Sigmoid colon (tissue), 7 donors: ENCODE results near the gene ROBO4. TPM values are rescaled to one million over a fixed set of nuclear protein-coding genes. Genes with fewer than 3 reads are reported as not detected.

ENCODE experiments used
- DNase-seq: peaks from one replicate; pipeline ENCODE4 v3.0.0-alpha.2; 2019
- H3K27ac ChIP-seq, 4 donors: fragments of 200-600 bp; sonication (generic); one replicate each; pipeline ENCODE4 v1.5.1; 2016 to 2019; ENCODE audit warnings: mild to moderate bottlenecking in 1 of 4
- H3K27me3 ChIP-seq, 3 donors: fragments of 200-600 bp; sonication (generic); one replicate each; pipeline ENCODE4 v1.5.1; 2019; ENCODE audit warnings: mild to moderate bottlenecking in 1 of 3
- H3K36me3 ChIP-seq, 4 donors: fragments of 200-600 bp; sonication (generic); one replicate each; pipeline ENCODE4 v1.5.1; 2016 to 2019
- H3K4me1 ChIP-seq, 4 donors: fragments of 200-600 bp; sonication (generic); one replicate each; pipeline ENCODE4 v1.5.1; 2017 to 2019
- H3K4me3 ChIP-seq, 4 donors: fragments of 200-600 bp; sonication (generic); one replicate each; pipeline ENCODE4 v1.5.1; 2017 to 2019; ENCODE audit warnings: mild to moderate bottlenecking in 2 of 4, moderate library complexity in 1 of 4
- H3K9me3 ChIP-seq, 4 donors: fragments of 200-600 bp in 3 of 4; sonication (generic) in 3 of 4; one replicate each; pipeline versions ENCODE4 v1.5.1 to v1.6.1; 2013 to 2019
- CTCF ChIP-seq, 4 experiments: fragments of 450-650 bp in 3 of 4; fragments of 200-600 bp in 1 of 4; IDR thresholded peaks; one replicate each; pipeline ENCODE4 v1.5.1; 2016 to 2019; ENCODE audit warnings: antibody characterized with exemption in 4 of 4, mild to moderate bottlenecking in 3 of 4, moderate library complexity in 2 of 4
- EP300 ChIP-seq, 4 donors: sonication (generic); formaldehyde crosslinking; IDR thresholded peaks; one replicate each; pipeline ENCODE4 v1.6.1; 2017; ENCODE audit warnings: antibody characterized with exemption in 4 of 4
- POLR2A ChIP-seq, 2 donors: fragments of 450-650 bp; IDR thresholded peaks; one replicate each; pipeline ENCODE4 v1.6.1; 2016; ENCODE audit warnings: antibody characterized with exemption in 2 of 2, mild to moderate bottlenecking in 2 of 2, moderate library complexity in 2 of 2
- POLR2AphosphoS5 ChIP-seq, 4 donors: sonication (generic); formaldehyde crosslinking; IDR thresholded peaks; one replicate each; pipeline ENCODE4 v1.6.1; 2017; ENCODE audit warnings: antibody characterized with exemption in 4 of 4
- WGBS, 2 donors: extraction: QIAGEN DNeasy Blood & Tissue Kit; methylation state at CpG; one replicate each; pipeline ENCODE4 v1.1.7; 2013; 5-methylcytosine and 5-hydroxymethylcytosine counted together
- intact Hi-C: fragments of 100-400 bp; cut with DNase I; formaldehyde crosslinking; loops from one replicate; pipeline ENCODE4 v1.15.1; 2023
- polyA plus RNA-seq, 3 donors: library from polyadenylated mRNA; stranded (reverse); fragments of 200-250 nt; gene quantifications; one replicate each; pipeline ENCODE4 v1.2.3, GENCODE V29; 2013
- total RNA-seq, 4 donors: library from RNA; depleted of rRNA; stranded (reverse); fragments of >200 nt; gene quantifications; one replicate each; pipeline ENCODE4 v1.1.0, GENCODE V29; 2016
- donor health status: healthy with polysubstance abuse.
- donor health status: Bipolar disorder and iron deficiency.
- donor health status: healthy.

ROBO4 gene
- total and polyA plus RNA-seq, 7 donors: 0.46 to 13.8 (median 8.1) TPM

DNA sequence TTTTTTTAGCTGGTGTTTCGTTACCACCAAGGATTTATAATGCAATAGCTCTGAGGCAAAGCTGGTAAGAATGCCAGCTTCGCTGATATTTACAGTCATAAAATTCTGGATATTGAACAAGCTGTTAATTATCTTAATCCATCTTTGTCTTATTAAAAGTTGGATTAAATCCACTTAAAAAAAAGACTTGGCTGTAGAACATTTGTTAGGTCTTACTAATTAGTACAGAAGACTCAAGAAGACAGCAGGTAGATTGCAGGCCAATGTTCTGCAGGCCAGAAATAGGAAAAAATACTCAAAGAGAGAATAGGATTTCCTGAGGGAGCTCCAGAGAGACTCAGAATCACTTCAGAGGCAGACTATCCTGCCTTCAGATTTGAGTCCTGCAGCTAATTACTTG is 7.5 kb downstream of the ROBO4 start:
- Histone ChIP-seq H3K36me3 (no peaks in the 10 kb centered on the region), H3K9me3 (no peaks in the 10 kb centered on the region), H3K27ac (no peak overlapping the region), H3K4me3 (no peak overlapping the region), H3K27me3 (peaks cover 0 to 39% (median 9%) of the 10 kb centered on the region in 3 donors), H3K4me1 (peaks cover 0 to 5% (median 2%) of the 10 kb centered on the region in 4 donors)
- intact Hi-C loops: no loop called here
- no peak for DNase-seq
- TF ChIP-seq POLR2AphosphoS5 (IDR thresholded peaks at IDR 0.05): no peak
- 85 to 90% methylated on average over 2 of the region's 2 CpGs for WGBS, 2 donors

- WGBS, 2 donors: 88 to 94% methylated on average over 2 of the region's 2 CpGs
- peaks cover 0 to 39% (median 9%) of the 10 kb centered on the region in 3 donors for H3K27me3 ChIP-seq
- intact Hi-C loops: no loop called here
- H3K4me1 ChIP-seq: peaks cover 0 to 5% (median 2%) of the 10 kb centered on the region in 4 donors
- DNase-seq: no peak
- H3K9me3 ChIP-seq: no peaks in the 10 kb centered on the region
- no peaks in the 10 kb centered on the region for H3K36me3 ChIP-seq
- H3K27ac ChIP-seq: peak overlapping the region in 1 of 4 donors; percentile 9
- H3K4me3 ChIP-seq: no peak overlapping the region
- TF ChIP-seq EP300 (IDR thresholded peaks at IDR 0.05) (no peak), POLR2A (IDR thresholded peaks at IDR 0.05) (no peak), POLR2AphosphoS5 (IDR thresholded peaks at IDR 0.05) (no peak), CTCF (IDR thresholded peaks at IDR 0.05) (no peak)
Measured at GRCh38 chr11:124889191-124890091, 8.2 kb downstream of the ROBO4 start.

- no peak overlapping the region for H3K27ac ChIP-seq
- intact Hi-C loops: no loop called here
Measured at GRCh38 chr11:124887667-124888013, 10.0 kb downstream of the ROBO4 start.

DNA sequence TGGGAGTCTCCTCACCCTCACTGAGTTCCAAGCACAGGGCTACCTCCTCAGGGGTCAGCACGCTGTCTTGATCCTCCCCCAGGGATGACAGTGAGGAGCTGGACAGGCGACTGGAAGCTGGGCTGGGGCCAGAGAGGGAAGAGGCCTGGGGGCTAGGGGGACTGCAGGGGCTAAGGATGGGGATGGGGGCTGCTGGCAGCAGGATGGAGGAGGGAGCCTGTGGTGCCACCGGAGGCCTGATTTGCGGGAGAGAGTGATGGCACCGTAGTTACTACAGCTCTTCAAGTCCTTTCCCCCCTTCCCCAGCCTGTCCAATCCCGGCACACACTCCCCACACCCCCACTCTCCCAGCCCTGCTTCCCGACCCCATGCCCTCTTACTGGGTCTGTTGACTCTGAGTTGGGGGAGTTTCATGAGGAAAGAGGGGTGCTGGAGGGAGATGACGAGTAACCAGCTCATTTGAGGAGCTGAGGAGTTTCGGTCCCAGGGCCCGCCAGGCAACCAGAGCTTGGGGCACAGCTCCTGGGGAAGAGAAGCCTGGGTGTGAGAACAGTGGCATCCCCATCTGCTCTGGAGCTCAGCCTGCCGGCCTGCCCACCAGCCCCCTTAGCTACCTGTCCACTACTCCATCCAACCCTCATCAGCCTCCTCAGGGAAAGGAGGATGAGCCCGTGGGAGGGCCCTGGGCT is 10.5 kb downstream of the ROBO4 start:
- peak; percentile 57 for DNase-seq
- Histone ChIP-seq H3K27ac (no peak overlapping the region), H3K36me3 (no peaks in the 10 kb centered on the region), H3K4me3 (no peak overlapping the region), H3K4me1 (peaks cover 0 to 5% (median 0%) of the 10 kb centered on the region in 4 donors), H3K27me3 (peaks cover 0 to 39% (median 9%) of the 10 kb centered on the region in 3 donors), H3K9me3 (no peaks in the 10 kb centered on the region)
- TF ChIP-seq POLR2A (IDR thresholded peaks at IDR 0.05): no peak
- no peak for TF ChIP-seq EP300 (IDR thresholded peaks at IDR 0.05)
- no peak for TF ChIP-seq CTCF (IDR thresholded peaks at IDR 0.05)
- TF ChIP-seq POLR2AphosphoS5 (IDR thresholded peaks at IDR 0.05): no peak
- intact Hi-C loops: no loop called here
- WGBS, 2 donors: 86 to 93% methylated on average over 12 of the region's 12 CpGs

More at GRCh38 chr11:124887667-124888013, 10.0 kb downstream of the ROBO4 start:
- Histone ChIP-seq H3K36me3 (no peaks in the 10 kb centered on the region), H3K4me3 (no peak overlapping the region), H3K9me3 (no peaks in the 10 kb centered on the region), H3K4me1 (peaks cover 0 to 5% (median 0%) of the 10 kb centered on the region in 4 donors), H3K27me3 (peaks cover 0 to 39% (median 9%) of the 10 kb centered on the region in 3 donors)
- WGBS, 2 donors: 86 to 91% methylated on average over 3 of the region's 3 CpGs
- TF ChIP-seq POLR2AphosphoS5 (IDR thresholded peaks at IDR 0.05): no peak
- peak; percentile 54 for DNase-seq

- intact Hi-C loops: no loop called here
- Histone ChIP-seq H3K27ac (no peak overlapping the region), H3K9me3 (no peaks in the 10 kb centered on the region), H3K36me3 (no peaks in the 10 kb centered on the region), H3K4me3 (no peak overlapping the region), H3K4me1 (peaks cover 0 to 5% (median 0%) of the 10 kb centered on the region in 4 donors), H3K27me3 (peaks cover 0 to 39% (median 9%) of the 10 kb centered on the region in 3 donors)
- DNase-seq: peak; percentile 44
- TF ChIP-seq POLR2A (IDR thresholded peaks at IDR 0.05) (no peak), CTCF (IDR thresholded peaks at IDR 0.05) (no peak), POLR2AphosphoS5 (IDR thresholded peaks at IDR 0.05) (no peak), EP300 (IDR thresholded peaks at IDR 0.05) (no peak)
- WGBS, 2 donors: 91 to 93% methylated on average over 11 of the region's 11 CpGs
Measured at GRCh38 chr11:124886476-124886875, 11.2 kb downstream of the ROBO4 start.
